Ovary (tissue), 3 donors: ENCODE measurements around the gene NOX3.

Source experiments
- EP300 ChIP-seq: sonication (generic); formaldehyde crosslinking; IDR thresholded peaks from one replicate; pipeline ENCODE4 v1.6.1; 2017; ENCODE audit warnings: antibody characterized with exemption
- POLR2A ChIP-seq: fragments of 450-650 bp; IDR thresholded peaks from one replicate; pipeline ENCODE4 v1.6.1; 2017; ENCODE audit warnings: antibody characterized with exemption, mild to moderate bottlenecking, moderate library complexity
- TF ChIP-seq, protein P1 (sequence below), 3 donors: fragments of 450-650 bp in 2 of 3; fragments of 200-600 bp in 1 of 3; IDR thresholded peaks; one replicate each; pipeline versions ENCODE4 v1.5.1 to v1.8.0; 2016 to 2022; ENCODE audit warnings: antibody characterized with exemption in 3 of 3, mild to moderate bottlenecking in 1 of 3
- donor health status: DM: no; HTN: no; CAD: no.

DNA sequence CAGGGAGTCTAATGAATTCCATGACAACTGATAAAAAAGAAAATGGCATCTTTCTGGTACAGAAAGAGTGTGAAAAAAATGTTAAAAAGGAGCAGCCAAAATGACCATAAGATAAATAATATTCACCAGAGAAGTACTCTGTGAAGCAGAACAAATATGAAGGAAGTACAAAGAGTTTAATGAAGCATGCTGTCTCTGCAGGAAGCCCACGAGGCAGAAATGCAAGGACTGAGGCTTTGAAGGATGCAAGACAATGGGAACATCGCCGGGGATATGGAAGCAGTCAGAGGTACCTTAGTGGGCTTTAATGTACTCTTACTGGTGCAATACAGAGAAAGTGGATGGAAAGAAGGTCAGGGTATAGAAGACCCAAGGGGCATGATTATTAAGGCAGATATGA, 50.7 kb downstream of the NOX3 start:
- TF ChIP-seq, protein P1, sequence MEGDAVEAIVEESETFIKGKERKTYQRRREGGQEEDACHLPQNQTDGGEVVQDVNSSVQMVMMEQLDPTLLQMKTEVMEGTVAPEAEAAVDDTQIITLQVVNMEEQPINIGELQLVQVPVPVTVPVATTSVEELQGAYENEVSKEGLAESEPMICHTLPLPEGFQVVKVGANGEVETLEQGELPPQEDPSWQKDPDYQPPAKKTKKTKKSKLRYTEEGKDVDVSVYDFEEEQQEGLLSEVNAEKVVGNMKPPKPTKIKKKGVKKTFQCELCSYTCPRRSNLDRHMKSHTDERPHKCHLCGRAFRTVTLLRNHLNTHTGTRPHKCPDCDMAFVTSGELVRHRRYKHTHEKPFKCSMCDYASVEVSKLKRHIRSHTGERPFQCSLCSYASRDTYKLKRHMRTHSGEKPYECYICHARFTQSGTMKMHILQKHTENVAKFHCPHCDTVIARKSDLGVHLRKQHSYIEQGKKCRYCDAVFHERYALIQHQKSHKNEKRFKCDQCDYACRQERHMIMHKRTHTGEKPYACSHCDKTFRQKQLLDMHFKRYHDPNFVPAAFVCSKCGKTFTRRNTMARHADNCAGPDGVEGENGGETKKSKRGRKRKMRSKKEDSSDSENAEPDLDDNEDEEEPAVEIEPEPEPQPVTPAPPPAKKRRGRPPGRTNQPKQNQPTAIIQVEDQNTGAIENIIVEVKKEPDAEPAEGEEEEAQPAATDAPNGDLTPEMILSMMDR (IDR thresholded peaks at IDR 0.05): no peak
- TF ChIP-seq POLR2A (no peak), EP300 (no peak)
